ENCODE data around the gene NAALADL2.

DNA sequence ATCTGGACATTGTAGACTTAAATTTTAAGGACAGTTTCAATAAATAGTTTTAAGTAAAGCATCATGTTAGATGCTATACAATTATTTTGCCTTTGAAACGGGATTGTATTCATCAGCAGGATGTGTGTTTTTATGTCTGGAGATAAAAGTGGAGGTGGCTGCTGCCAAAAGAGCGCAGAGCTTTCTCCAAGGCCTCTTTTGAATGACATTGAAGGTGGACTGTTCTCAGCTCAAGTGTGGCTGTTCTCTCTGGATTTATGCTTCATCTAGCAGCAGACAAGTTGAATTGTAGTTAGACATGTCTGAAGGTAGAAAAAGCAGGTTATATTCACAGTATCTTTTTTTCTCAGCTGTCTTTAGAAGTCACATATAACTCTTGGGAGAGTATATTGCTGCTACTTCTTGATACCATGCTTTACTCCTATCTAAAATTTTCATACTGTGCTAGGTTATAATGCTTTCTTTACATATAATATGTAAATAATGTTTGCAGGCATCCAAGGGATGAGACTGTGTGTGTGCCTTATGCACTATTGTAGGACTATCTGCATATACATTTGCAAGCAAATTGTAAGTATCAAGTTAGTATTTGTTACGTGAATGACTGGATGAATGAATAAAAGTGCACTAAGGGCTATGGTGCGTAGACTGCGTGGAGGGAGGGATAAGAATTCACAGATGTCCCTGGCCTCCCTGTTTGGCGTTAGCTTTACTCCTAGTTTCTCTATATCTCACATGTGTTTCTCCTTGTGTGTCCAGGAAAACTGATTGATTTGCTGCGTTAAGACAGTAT, 340.1 kb downstream of the NAALADL2 start:
- TF ChIP-seq, protein P1, sequence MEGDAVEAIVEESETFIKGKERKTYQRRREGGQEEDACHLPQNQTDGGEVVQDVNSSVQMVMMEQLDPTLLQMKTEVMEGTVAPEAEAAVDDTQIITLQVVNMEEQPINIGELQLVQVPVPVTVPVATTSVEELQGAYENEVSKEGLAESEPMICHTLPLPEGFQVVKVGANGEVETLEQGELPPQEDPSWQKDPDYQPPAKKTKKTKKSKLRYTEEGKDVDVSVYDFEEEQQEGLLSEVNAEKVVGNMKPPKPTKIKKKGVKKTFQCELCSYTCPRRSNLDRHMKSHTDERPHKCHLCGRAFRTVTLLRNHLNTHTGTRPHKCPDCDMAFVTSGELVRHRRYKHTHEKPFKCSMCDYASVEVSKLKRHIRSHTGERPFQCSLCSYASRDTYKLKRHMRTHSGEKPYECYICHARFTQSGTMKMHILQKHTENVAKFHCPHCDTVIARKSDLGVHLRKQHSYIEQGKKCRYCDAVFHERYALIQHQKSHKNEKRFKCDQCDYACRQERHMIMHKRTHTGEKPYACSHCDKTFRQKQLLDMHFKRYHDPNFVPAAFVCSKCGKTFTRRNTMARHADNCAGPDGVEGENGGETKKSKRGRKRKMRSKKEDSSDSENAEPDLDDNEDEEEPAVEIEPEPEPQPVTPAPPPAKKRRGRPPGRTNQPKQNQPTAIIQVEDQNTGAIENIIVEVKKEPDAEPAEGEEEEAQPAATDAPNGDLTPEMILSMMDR (conservative IDR thresholded peaks at IDR 0.05; ENCODE audit: low read depth, low read length), result no peak
- TF ChIP-seq FOS (IDR thresholded peaks at IDR 0.05; ENCODE audit: low read depth, low read length), result no peak
- TF ChIP-seq POLR2A (IDR thresholded peaks at IDR 0.05; ENCODE audit: low read depth, low read length), result no peak
- TF ChIP-seq RFX5 (IDR thresholded peaks at IDR 0.05; ENCODE audit: low read depth, low read length), result no peak
- no peak for TF ChIP-seq RCOR1 (IDR thresholded peaks at IDR 0.05; ENCODE audit: insufficient replicate concordance, low read length)
- no peak for TF ChIP-seq BHLHE40 (IDR thresholded peaks at IDR 0.05; ENCODE audit: low read depth, low read length)
- TF ChIP-seq CEBPB (IDR thresholded peaks at IDR 0.05; ENCODE audit: low read depth, low read length), result no peak
- no peak for TF ChIP-seq CHD1 (IDR thresholded peaks at IDR 0.05; ENCODE audit: low read depth, low read length)
- TF ChIP-seq MAZ (IDR thresholded peaks at IDR 0.05; ENCODE audit: borderline replicate concordance, low read depth, low read length), result no peak
- TF ChIP-seq MAFK (IDR thresholded peaks at IDR 0.05; ENCODE audit: low read depth, low read length), result no peak

Measured in IMR-90 (cell line).